WTC11 (cell line): Measurements from ENCODE around the gene ZNF48.

Experiments
- ATF1 ChIP-seq: sonication (generic); formaldehyde crosslinking; IDR thresholded peaks from 2 replicates; pipeline ENCODE4 v1.8.1; 2023; ENCODE audit warnings: mild to moderate bottlenecking, moderate library complexity, missing genetic modification reagents
- CTCF ChIP-seq: fragments of 200-600 bp; IDR thresholded peaks from 2 replicates; pipeline ENCODE4 v1.8.0; 2022; ENCODE audit warnings: antibody characterized with exemption
- ELF4 ChIP-seq: sonication (generic); formaldehyde crosslinking; IDR thresholded peaks from 2 replicates; pipeline ENCODE4 v1.8.1; 2022; ENCODE audit warnings: low read depth, mild to moderate bottlenecking, moderate library complexity, missing genetic modification reagents
- FOXP1 ChIP-seq: sonication (generic); formaldehyde crosslinking; IDR thresholded peaks from 2 replicates; pipeline ENCODE4 v1.8.0; 2022; ENCODE audit warnings: missing genetic modification reagents, mild to moderate bottlenecking, moderate library complexity, borderline replicate concordance
- MLX ChIP-seq: sonication (generic); formaldehyde crosslinking; IDR thresholded peaks from 2 replicates; pipeline ENCODE4 v1.8.1; 2023; ENCODE audit warnings: mild to moderate bottlenecking, missing genetic modification reagents, moderate library complexity
- RELA ChIP-seq: sonication (generic); formaldehyde crosslinking; IDR thresholded peaks from 2 replicates; pipeline ENCODE4 v1.8.1; 2022; ENCODE audit warnings: missing genetic modification reagents, mild to moderate bottlenecking, borderline replicate concordance
- SOX15 ChIP-seq: fragments of 250-450 bp; sonication (Bioruptor Pico); IDR thresholded peaks from 2 replicates; pipeline ENCODE4 v1.9.0; 2021; ENCODE audit warnings: mild to moderate bottlenecking
- TCF7 ChIP-seq: sonication (generic); formaldehyde crosslinking; IDR thresholded peaks from 2 replicates; pipeline ENCODE4 v1.8.0; 2022; ENCODE audit warnings: mild to moderate bottlenecking, low read depth, missing genetic modification reagents, moderate library complexity
- ZBTB43 ChIP-seq: sonication (generic); formaldehyde crosslinking; IDR thresholded peaks from 2 replicates; pipeline ENCODE4 v1.8.1; 2023; ENCODE audit warnings: mild to moderate bottlenecking, missing genetic modification reagents

- no peak for TF ChIP-seq CTCF
- TF ChIP-seq TCF7 (CRISPR knock-in tag) = no peak
- TF ChIP-seq SOX15 (CRISPR knock-in tag) = no peak
- 0 out of 2 replicates have a peak, but pooled peaks have one; percentile 38 for TF ChIP-seq ATF1 (CRISPR knock-in tag)
- peak; percentile 59; the same call in 1 of the 2 replicates for TF ChIP-seq RELA (CRISPR knock-in tag)
- TF ChIP-seq FOXP1 = 0 out of 2 replicates have a peak, but pooled peaks have one; percentile 46
- TF ChIP-seq ZBTB43 (CRISPR knock-in tag) = no peak
- TF ChIP-seq MLX = no peak
- no peak for TF ChIP-seq ELF4 (CRISPR knock-in tag)
Observed at GRCh38 chr16:30407102-30407803, 12.0 kb downstream of the ZNF48 start, which contains the start of gene ZNF771.
